HepG2 (cell line): ENCODE results near the gene PPCDC. TPM values are rescaled to one million over a fixed set of nuclear protein-coding genes. Genes with fewer than 3 reads are reported as not detected.

Experiments
- BHLHE40 ChIP-seq: IDR thresholded peaks from 2 replicates; pipeline ENCODE4 v1.6.1; 2011; ENCODE audit warnings: low read length, improper control_type of control experiment
- FOXC1 ChIP-seq: sonication (generic); formaldehyde crosslinking; IDR thresholded peaks from 2 replicates; pipeline ENCODE4 v1.8.0; 2022; ENCODE audit warnings: mild to moderate bottlenecking, missing genetic modification reagents, borderline replicate concordance
- GFI1 ChIP-seq: sonication (generic); formaldehyde crosslinking; IDR thresholded peaks from 2 replicates; pipeline ENCODE4 v1.5.0; 2020; ENCODE audit warnings: missing genetic modification reagents, mild to moderate bottlenecking, borderline replicate concordance
- GTF2F1 ChIP-seq: fragments of 150-350 bp; IDR thresholded peaks from 2 replicates; pipeline ENCODE4 v1.6.1; 2014; ENCODE audit warnings: low read length
- HES4 ChIP-seq: sonication (generic); formaldehyde crosslinking; IDR thresholded peaks from 2 replicates; pipeline ENCODE4 v1.9.0; 2021; ENCODE audit warnings: mild to moderate bottlenecking, missing genetic modification reagents, borderline replicate concordance
- HNRNPH1 ChIP-seq: fragments of 200-400 bp; formaldehyde crosslinking; optimal IDR thresholded peaks from 2 replicates; pipeline ENCODE3; 2017; ENCODE audit warnings: mild to moderate bottlenecking, low read depth, low read length
- JUN ChIP-seq: sonication (generic); formaldehyde crosslinking; IDR thresholded peaks from 2 replicates; pipeline ENCODE4 v1.4.0; 2020; ENCODE audit warnings: mild to moderate bottlenecking, missing genetic modification reagents
- KAT8 ChIP-seq: IDR thresholded peaks from 2 replicates; pipeline ENCODE4 v1.6.1; 2016; ENCODE audit warnings: missing genetic modification reagents, missing compliant biosample characterization
- NONO ChIP-seq, 2 experiments: fragments of 450-650 bp in 1 of 2; sonication (generic) in 1 of 2; formaldehyde crosslinking in 1 of 2; IDR thresholded peaks in 1 of 2; conservative IDR thresholded peaks in 1 of 2; 2 replicates each; pipeline versions ENCODE4 v1.6.1 to v1.8.0; 2017 to 2022; ENCODE audit warnings: mild to moderate bottlenecking in 1 of 2, missing genetic modification reagents in 1 of 2, moderate library complexity in 1 of 2
- NR2F2 ChIP-seq: IDR thresholded peaks from 2 replicates; pipeline ENCODE4 v1.6.1; 2012; ENCODE audit warnings: low read depth, inconsistent platforms, borderline replicate concordance
- RAD21 ChIP-seq: fragments of 450-650 bp; formaldehyde crosslinking; IDR thresholded peaks from 2 replicates; pipeline ENCODE4 v1.5.0; 2020; ENCODE audit warnings: mild to moderate bottlenecking
- SIX4 ChIP-seq: sonication (generic); formaldehyde crosslinking; IDR thresholded peaks from 2 replicates; pipeline ENCODE4 v1.4.0; 2020; ENCODE audit warnings: missing genetic modification reagents
- SMC3 ChIP-seq: IDR thresholded peaks from 2 replicates; pipeline ENCODE4 v1.6.1; 2011; ENCODE audit warnings: low read length, improper control_type of control experiment
- TFDP1 ChIP-seq: IDR thresholded peaks from 2 replicates; pipeline ENCODE4 v1.6.1; 2016; ENCODE audit warnings: missing compliant biosample characterization, missing genetic modification reagents, borderline replicate concordance
- U2AF1 ChIP-seq: fragments of 200-400 bp; formaldehyde crosslinking; optimal IDR thresholded peaks from 2 replicates; pipeline ENCODE3; 2017; ENCODE audit warnings: mild to moderate bottlenecking, low read depth, low read length
- ZBTB20 ChIP-seq: sonication (generic); formaldehyde crosslinking; IDR thresholded peaks from 2 replicates; pipeline ENCODE4 v1.8.1; 2023; ENCODE audit warnings: missing genetic modification reagents, low read depth, mild to moderate bottlenecking, borderline replicate concordance
- ZFAT ChIP-seq: sonication (generic); formaldehyde crosslinking; conservative IDR thresholded peaks from 2 replicates; pipeline ENCODE4 v1.8.1; 2023; ENCODE audit warnings: missing genetic modification reagents, inconsistent platforms
- ZNF34 ChIP-seq: sonication (generic); formaldehyde crosslinking; IDR thresholded peaks from 2 replicates; pipeline ENCODE4 v1.4.0; 2020; ENCODE audit warnings: mild to moderate bottlenecking, missing genetic modification reagents, borderline replicate concordance
- ZNF547 ChIP-seq: sonication (generic); formaldehyde crosslinking; IDR thresholded peaks from 2 replicates; pipeline ENCODE4 v1.5.1; 2020; ENCODE audit warnings: mild to moderate bottlenecking, missing genetic modification reagents
- ZNF550 ChIP-seq: sonication (generic); formaldehyde crosslinking; IDR thresholded peaks from 2 replicates; pipeline ENCODE4 v1.4.0; 2020; ENCODE audit warnings: mild to moderate bottlenecking, missing genetic modification reagents, borderline replicate concordance
- ZNF652 ChIP-seq: IDR thresholded peaks from 2 replicates; pipeline ENCODE4 v1.6.1; 2016; ENCODE audit warnings: low read depth, borderline replicate concordance
- ZNF777 ChIP-seq: sonication (generic); formaldehyde crosslinking; IDR thresholded peaks from 2 replicates; pipeline ENCODE4 v1.4.0; 2020; ENCODE audit warnings: missing genetic modification reagents
- ZSCAN9 ChIP-seq: IDR thresholded peaks from 2 replicates; pipeline ENCODE4 v1.6.1; 2016; ENCODE audit warnings: borderline replicate concordance
- polyA plus RNA-seq, 8 experiments: library from polyadenylated mRNA; depleted of rRNA in 3 of 8; stranded (reverse) in 7 of 8; unstranded in 1 of 8; fragments of >200 nt; fragmentation: Illumina TruSeq in 4 of 8; extraction: Trizol in 4 of 8; gene quantifications; 2 replicates each; pipeline versions ENCODE4 v1.2.1 to v1.2.3, GENCODE V29; 2011 to 2016; ENCODE audit warnings: low read depth in 4 of 8, missing spikeins in 1 of 8, mixed read lengths in 1 of 8; ENCODE audit not compliant: insufficient read depth in 1 of 8
- total RNA-seq, 5 experiments: library from RNA; depleted of rRNA; stranded (reverse); fragments of >200 nt; fragmentation: Illumina TruSeq; extraction: Trizol; gene quantifications; 2 replicates each; pipeline ENCODE4 v1.2.3, GENCODE V29; 2016; ENCODE audit warnings: low read depth in 1 of 5
- TF ChIP-seq, protein P1 (sequence below): IDR thresholded peaks from 2 replicates; pipeline ENCODE4 v1.6.1; 2016
- TF ChIP-seq, protein P2 (sequence below): sonication (generic); formaldehyde crosslinking; IDR thresholded peaks from 2 replicates; pipeline ENCODE4 v1.4.0; 2020; ENCODE audit warnings: missing genetic modification reagents
- TF ChIP-seq, protein P3 (sequence below): sonication (generic); formaldehyde crosslinking; IDR thresholded peaks from 2 replicates; pipeline ENCODE4 v1.5.0; 2020; ENCODE audit warnings: missing genetic modification reagents

PPCDC gene
- total and polyA plus RNA-seq, 2 of the 13 experiments (the other 11 are each of a cell fraction or from before 2014, with no cell fraction given) = 12.3 to 12.8 TPM

DNA sequence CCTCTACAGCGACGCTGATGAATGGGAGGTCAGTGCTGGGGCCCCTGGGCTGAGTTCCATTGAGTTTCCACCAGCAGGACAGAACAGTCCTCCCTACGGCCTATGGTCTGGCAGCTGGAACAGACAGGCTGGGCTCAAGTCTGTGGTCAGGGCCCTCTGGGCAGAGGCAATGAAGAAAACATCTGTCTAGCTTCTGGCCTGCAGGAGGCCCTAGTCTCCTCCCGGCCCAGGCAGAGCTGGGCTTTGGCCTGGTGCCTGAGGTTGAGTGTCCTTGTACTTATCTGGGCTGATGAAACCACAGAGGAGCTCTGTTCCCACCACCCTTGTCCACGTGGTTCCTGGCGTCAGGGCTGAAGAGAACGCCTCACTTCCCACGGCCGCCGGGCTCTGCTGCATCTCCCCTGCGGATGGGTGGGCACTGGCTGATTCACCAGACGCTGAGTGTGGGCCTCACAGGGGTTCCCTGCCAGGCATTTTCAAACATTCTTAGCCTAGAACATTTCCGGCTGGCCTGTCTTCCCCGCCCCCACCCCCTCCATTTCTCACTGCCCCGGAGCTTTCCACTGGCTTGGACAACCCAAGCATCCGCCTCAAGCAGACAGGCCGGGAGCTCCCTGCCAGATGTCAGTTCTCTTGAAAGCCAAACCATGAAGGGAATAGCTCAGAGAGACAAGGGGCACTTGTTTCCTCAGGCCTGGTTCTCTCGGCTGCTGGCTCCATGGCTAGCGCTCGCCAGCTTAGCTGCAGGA, 20.3 kb downstream of the PPCDC start (continued):
- TF ChIP-seq HES4 (CRISPR knock-in tag) (0 out of 2 replicates have a peak, but pooled peaks have one; percentile 48), ZSCAN9 (CRISPR knock-in tag) (peak; percentile 82; the same call in 1 of the 2 replicates), KAT8 (CRISPR knock-in tag) (peak; percentile 62), ZNF34 (CRISPR knock-in tag) (0 out of 2 replicates have a peak, but pooled peaks have one; percentile 37), U2AF1 (peak; percentile 68), GTF2F1 (no peak), SMC3 (peak; percentile 70), FOXC1 (CRISPR knock-in tag) (peak; percentile 85), GFI1 (CRISPR knock-in tag) (no peak), TFDP1 (peak; percentile 93), ZBTB20 (peak; percentile 42; the same call in 1 of the 2 replicates), SIX4 (CRISPR knock-in tag) (peak; percentile 48; the same call in 1 of the 2 replicates), RAD21 (CRISPR knock-in tag) (peak; percentile 93), NR2F2 (no peak), ZNF652 (no peak), ZFAT (CRISPR knock-in tag) (no peak), JUN (no peak), HNRNPH1 (no peak), BHLHE40 (no peak; the same call in 1 of the 2 replicates), NONO (IDR thresholded peaks at IDR 0.05) (no peak), NONO (CRISPR knock-in tag; conservative IDR thresholded peaks at IDR 0.05) (peak; percentile 64; the same call in 1 of the 2 replicates), ZNF777 (CRISPR knock-in tag) (no peak), ZNF550 (CRISPR knock-in tag) (no peak), ZNF547 (no peak)
- TF ChIP-seq, protein P1, sequence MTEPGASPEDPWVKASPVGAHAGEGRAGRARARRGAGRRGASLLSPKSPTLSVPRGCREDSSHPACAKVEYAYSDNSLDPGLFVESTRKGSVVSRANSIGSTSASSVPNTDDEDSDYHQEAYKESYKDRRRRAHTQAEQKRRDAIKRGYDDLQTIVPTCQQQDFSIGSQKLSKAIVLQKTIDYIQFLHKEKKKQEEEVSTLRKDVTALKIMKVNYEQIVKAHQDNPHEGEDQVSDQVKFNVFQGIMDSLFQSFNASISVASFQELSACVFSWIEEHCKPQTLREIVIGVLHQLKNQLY (CRISPR knock-in tag) = peak; percentile 89
- TF ChIP-seq, protein P2, sequence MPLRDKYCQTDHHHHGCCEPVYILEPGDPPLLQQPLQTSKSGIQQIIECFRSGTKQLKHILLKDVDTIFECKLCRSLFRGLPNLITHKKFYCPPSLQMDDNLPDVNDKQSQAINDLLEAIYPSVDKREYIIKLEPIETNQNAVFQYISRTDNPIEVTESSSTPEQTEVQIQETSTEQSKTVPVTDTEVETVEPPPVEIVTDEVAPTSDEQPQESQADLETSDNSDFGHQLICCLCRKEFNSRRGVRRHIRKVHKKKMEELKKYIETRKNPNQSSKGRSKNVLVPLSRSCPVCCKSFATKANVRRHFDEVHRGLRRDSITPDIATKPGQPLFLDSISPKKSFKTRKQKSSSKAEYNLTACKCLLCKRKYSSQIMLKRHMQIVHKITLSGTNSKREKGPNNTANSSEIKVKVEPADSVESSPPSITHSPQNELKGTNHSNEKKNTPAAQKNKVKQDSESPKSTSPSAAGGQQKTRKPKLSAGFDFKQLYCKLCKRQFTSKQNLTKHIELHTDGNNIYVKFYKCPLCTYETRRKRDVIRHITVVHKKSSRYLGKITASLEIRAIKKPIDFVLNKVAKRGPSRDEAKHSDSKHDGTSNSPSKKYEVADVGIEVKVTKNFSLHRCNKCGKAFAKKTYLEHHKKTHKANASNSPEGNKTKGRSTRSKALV = no peak; the same call in 1 of the 2 replicates
- TF ChIP-seq, protein P3, sequence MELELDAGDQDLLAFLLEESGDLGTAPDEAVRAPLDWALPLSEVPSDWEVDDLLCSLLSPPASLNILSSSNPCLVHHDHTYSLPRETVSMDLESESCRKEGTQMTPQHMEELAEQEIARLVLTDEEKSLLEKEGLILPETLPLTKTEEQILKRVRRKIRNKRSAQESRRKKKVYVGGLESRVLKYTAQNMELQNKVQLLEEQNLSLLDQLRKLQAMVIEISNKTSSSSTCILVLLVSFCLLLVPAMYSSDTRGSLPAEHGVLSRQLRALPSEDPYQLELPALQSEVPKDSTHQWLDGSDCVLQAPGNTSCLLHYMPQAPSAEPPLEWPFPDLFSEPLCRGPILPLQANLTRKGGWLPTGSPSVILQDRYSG (CRISPR knock-in tag) = no peak
